ENCODE data around the gene TMEM14B.
"Not testable (repeated sequence)": the region's sequence is repeated elsewhere in the genome, so short reads cannot be mapped to it uniquely, and the experiment has no call there.

Gene TMEM14B

GRCh38 chr6:10719964-10720264, 27.7 kb upstream of the TMEM14B start:
- Histone ChIP-seq H2AFZ (ENCODE audit: low read length) (no peak overlapping the region), H3K4me1 (ENCODE audit: insufficient read depth, low read length, poor library complexity, severe bottlenecking) (peaks cover 29% of the 10 kb centered on the region), H3K4me2 (ENCODE audit: low read depth, low read length, poor library complexity, severe bottlenecking) (peak overlapping the region; percentile 43), H3K36me3 (ENCODE audit: insufficient read depth, low read length) (no peaks in the 10 kb centered on the region), H3K9ac (ENCODE audit: low read depth, low read length, poor library complexity, severe bottlenecking) (peak overlapping the region; percentile 71), H3K79me2 (ENCODE audit: insufficient read depth, low read length) (peaks cover 16% of the 10 kb centered on the region), H3K27me3 (ENCODE audit: insufficient read depth, low read length, poor library complexity, severe bottlenecking) (no peaks in the 10 kb centered on the region), H4K20me1 (ENCODE audit: insufficient read depth, low read length, poor library complexity, severe bottlenecking) (no peaks in the 10 kb centered on the region), H3K9me3 (ENCODE audit: insufficient read depth, low read depth, low read length) (no peaks in the 10 kb centered on the region), H3K9me2 (replicated peaks; ENCODE audit: low read depth, low read length) (no peaks in the 10 kb centered on the region), H3K4me3 (ENCODE audit: low read length, poor library complexity, severe bottlenecking) (peak overlapping the region; percentile 66), H3F3A (ENCODE audit: low read depth) (no peaks in the 10 kb centered on the region)
- no peak for TF ChIP-seq CTCF (conservative IDR thresholded peaks at IDR 0.05; ENCODE audit: low read length)
- TF ChIP-seq EZH2phosphoT487 (IDR thresholded peaks at IDR 0.05; ENCODE audit: borderline replicate concordance): no peak

- Histone ChIP-seq H3K27me3 (ENCODE audit: insufficient read depth, low read length, poor library complexity, severe bottlenecking) (no peaks in the 10 kb centered on the region), H4K20me1 (ENCODE audit: insufficient read depth, low read length, poor library complexity, severe bottlenecking) (no peaks in the 10 kb centered on the region), H3K9me2 (replicated peaks; ENCODE audit: low read depth, low read length) (no peaks in the 10 kb centered on the region), H3K4me3 (ENCODE audit: low read length, poor library complexity, severe bottlenecking) (peak overlapping the region; percentile 66), H3F3A (ENCODE audit: low read depth) (no peaks in the 10 kb centered on the region), H3K4me1 (ENCODE audit: insufficient read depth, low read length, poor library complexity, severe bottlenecking) (peaks cover 31% of the 10 kb centered on the region), H3K9me3 (ENCODE audit: insufficient read depth, low read depth, low read length) (no peaks in the 10 kb centered on the region), H3K9ac (ENCODE audit: low read depth, low read length, poor library complexity, severe bottlenecking) (peak overlapping the region; percentile 71), H2AFZ (ENCODE audit: low read length) (no peak overlapping the region), H3K36me3 (ENCODE audit: insufficient read depth, low read length) (no peaks in the 10 kb centered on the region), H3K4me2 (ENCODE audit: low read depth, low read length, poor library complexity, severe bottlenecking) (peak overlapping the region; percentile 43), H3K79me2 (ENCODE audit: insufficient read depth, low read length) (peaks cover 21% of the 10 kb centered on the region)
- no peak for TF ChIP-seq CTCF (conservative IDR thresholded peaks at IDR 0.05; ENCODE audit: low read length)
- TF ChIP-seq EZH2phosphoT487 (IDR thresholded peaks at IDR 0.05; ENCODE audit: borderline replicate concordance): no peak
Measured at GRCh38 chr6:10720265-10720959, 27.2 kb upstream of the TMEM14B start.

GRCh38 chr6:10720960-10721849, 26.4 kb upstream of the TMEM14B start:
- H3K4me1 ChIP-seq (ENCODE audit: insufficient read depth, low read length, poor library complexity, severe bottlenecking): peaks cover 31% of the 10 kb centered on the region
- H3K27me3 ChIP-seq (ENCODE audit: insufficient read depth, low read length, poor library complexity, severe bottlenecking); H4K20me1 ChIP-seq (ENCODE audit: insufficient read depth, low read length, poor library complexity, severe bottlenecking); H3K9me2 ChIP-seq (replicated peaks; ENCODE audit: low read depth, low read length); H3K36me3 ChIP-seq (ENCODE audit: insufficient read depth, low read length); H3F3A ChIP-seq (ENCODE audit: low read depth); H3K9me3 ChIP-seq (ENCODE audit: insufficient read depth, low read depth, low read length); H2AFZ ChIP-seq (ENCODE audit: low read length): not testable (repeated sequence)
- peaks cover 26% of the 10 kb centered on the region for H3K79me2 ChIP-seq (ENCODE audit: insufficient read depth, low read length)
- H3K4me2 ChIP-seq (ENCODE audit: low read depth, low read length, poor library complexity, severe bottlenecking): peak overlapping the region; percentile 90
- H3K9ac ChIP-seq (ENCODE audit: low read depth, low read length, poor library complexity, severe bottlenecking): peak overlapping the region; percentile 71
- H3K4me3 ChIP-seq (ENCODE audit: low read length, poor library complexity, severe bottlenecking): peak overlapping the region; percentile 66

Measured in Loucy (cell line).